ENCODE data around the gene VPS35L. TPM values are rescaled to one million over a fixed set of nuclear protein-coding genes. Genes with fewer than 3 reads are reported as not detected.

VPS35L gene
- total and polyA plus RNA-seq, 4 donors, result 27.4 to 65.4 (median 47.1) TPM

- WGBS, 2 donors, result 84 to 90% methylated on average over 18 of the region's 18 CpGs
- no peak for TF ChIP-seq CTCF (IDR thresholded peaks at IDR 0.05; ENCODE audit: control extremely low read depth, extremely low read depth)
- Histone ChIP-seq H3K9ac (ENCODE audit: insufficient read depth in 1 of 2, low read length in 2 of 2) (no peak overlapping the region), H3K4me3 (no peak overlapping the region), H3K27me3 (ENCODE audit: control insufficient read depth in 3 of 3, insufficient read depth in 3 of 3, low read length in 2 of 3) (no peaks in the 10 kb centered on the region), H3K4me1 (ENCODE audit: control insufficient read depth in 5 of 5, insufficient read depth in 5 of 5, low read length in 5 of 5) (peaks cover 0 to 11% (median 0%) of the 10 kb centered on the region in 5 donors), H3K36me3 (ENCODE audit: control insufficient read depth in 4 of 4, insufficient read depth in 4 of 4, low read length in 4 of 4) (peaks cover 12 to 35% (median 24%) of the 10 kb centered on the region in 4 donors), H3K9me3 (ENCODE audit: control insufficient read depth in 4 of 4, insufficient read depth in 3 of 4, low read length in 3 of 4) (peaks cover 0 to 3% (median 0%) of the 10 kb centered on the region in 4 donors), H3K27ac (ENCODE audit: low read depth in 1 of 2, low read length in 1 of 2) (no peak overlapping the region)
- DNase-seq (no peak), ATAC-seq (ENCODE audit: insufficient read depth, low FRiP score) (no peak)
These were observed 133.0 kb downstream of the VPS35L start for GRCh38 chr16:19688396-19689024.

- ATAC-seq (ENCODE audit: insufficient read depth, low FRiP score), result no peak
- H3K9me3 ChIP-seq (ENCODE audit: control insufficient read depth in 4 of 4, insufficient read depth in 3 of 4, low read length in 3 of 4), result peaks cover 0 to 3% (median 0%) of the 10 kb centered on the region in 4 donors
- H3K27ac ChIP-seq (ENCODE audit: low read depth in 1 of 2, low read length in 1 of 2), result no peak overlapping the region
- no peak overlapping the region for H3K4me3 ChIP-seq
- WGBS, 2 donors, result 96 to 97% methylated on average over 5 of the region's 5 CpGs
- TF ChIP-seq CTCF (IDR thresholded peaks at IDR 0.05; ENCODE audit: control extremely low read depth, extremely low read depth), result no peak
- no peak for DNase-seq
- H3K9ac ChIP-seq (ENCODE audit: insufficient read depth in 1 of 2, low read length in 2 of 2), result no peak overlapping the region
- peaks cover 0 to 11% (median 0%) of the 10 kb centered on the region in 5 donors for H3K4me1 ChIP-seq (ENCODE audit: control insufficient read depth in 5 of 5, insufficient read depth in 5 of 5, low read length in 5 of 5)
- H3K36me3 ChIP-seq (ENCODE audit: control insufficient read depth in 4 of 4, insufficient read depth in 4 of 4, low read length in 4 of 4), result peaks cover 11 to 27% (median 20%) of the 10 kb centered on the region in 4 donors
- H3K27me3 ChIP-seq (ENCODE audit: control insufficient read depth in 3 of 3, insufficient read depth in 3 of 3, low read length in 2 of 3), result no peaks in the 10 kb centered on the region
These were observed 133.8 kb downstream of the VPS35L start for GRCh38 chr16:19689342-19689741.

GRCh38 chr16:19690196-19690595 lies 134.7 kb downstream of the VPS35L start:
- H3K36me3 ChIP-seq (ENCODE audit: control insufficient read depth in 4 of 4, insufficient read depth in 4 of 4, low read length in 4 of 4), result peaks cover 9 to 19% (median 14%) of the 10 kb centered on the region in 4 donors
- ATAC-seq (ENCODE audit: insufficient read depth, low FRiP score) (no peak), DNase-seq (no peak)
- 59 to 62% methylated on average over 4 of the region's 4 CpGs for WGBS, 2 donors
- H3K4me1 ChIP-seq (ENCODE audit: control insufficient read depth in 5 of 5, insufficient read depth in 5 of 5, low read length in 5 of 5), result peaks cover 0 to 11% (median 0%) of the 10 kb centered on the region in 5 donors
- no peak overlapping the region for H3K27ac ChIP-seq (ENCODE audit: low read depth in 1 of 2, low read length in 1 of 2)
- no peaks in the 10 kb centered on the region for H3K9me3 ChIP-seq (ENCODE audit: control insufficient read depth in 4 of 4, insufficient read depth in 3 of 4, low read length in 3 of 4)
- no peak for TF ChIP-seq CTCF (IDR thresholded peaks at IDR 0.05; ENCODE audit: control extremely low read depth, extremely low read depth)
- no peaks in the 10 kb centered on the region for H3K27me3 ChIP-seq (ENCODE audit: control insufficient read depth in 3 of 3, insufficient read depth in 3 of 3, low read length in 2 of 3)
- H3K9ac ChIP-seq (ENCODE audit: insufficient read depth in 1 of 2, low read length in 2 of 2), result no peak overlapping the region
- no peak overlapping the region for H3K4me3 ChIP-seq
